NB4 (cell line): Measurements from ENCODE around the gene TPD52L1.

Experiments used
- CTCF ChIP-seq: IDR thresholded peaks from one replicate; pipeline ENCODE4 v1.5.1; 2012; ENCODE audit warnings: low read depth, low read length
- POLR2A ChIP-seq: IDR thresholded peaks from 2 replicates; pipeline ENCODE4 v1.6.1; 2011; ENCODE audit warnings: mild to moderate bottlenecking; ENCODE audit not compliant: insufficient read length; ENCODE audit errors: extremely low read depth

DNA sequence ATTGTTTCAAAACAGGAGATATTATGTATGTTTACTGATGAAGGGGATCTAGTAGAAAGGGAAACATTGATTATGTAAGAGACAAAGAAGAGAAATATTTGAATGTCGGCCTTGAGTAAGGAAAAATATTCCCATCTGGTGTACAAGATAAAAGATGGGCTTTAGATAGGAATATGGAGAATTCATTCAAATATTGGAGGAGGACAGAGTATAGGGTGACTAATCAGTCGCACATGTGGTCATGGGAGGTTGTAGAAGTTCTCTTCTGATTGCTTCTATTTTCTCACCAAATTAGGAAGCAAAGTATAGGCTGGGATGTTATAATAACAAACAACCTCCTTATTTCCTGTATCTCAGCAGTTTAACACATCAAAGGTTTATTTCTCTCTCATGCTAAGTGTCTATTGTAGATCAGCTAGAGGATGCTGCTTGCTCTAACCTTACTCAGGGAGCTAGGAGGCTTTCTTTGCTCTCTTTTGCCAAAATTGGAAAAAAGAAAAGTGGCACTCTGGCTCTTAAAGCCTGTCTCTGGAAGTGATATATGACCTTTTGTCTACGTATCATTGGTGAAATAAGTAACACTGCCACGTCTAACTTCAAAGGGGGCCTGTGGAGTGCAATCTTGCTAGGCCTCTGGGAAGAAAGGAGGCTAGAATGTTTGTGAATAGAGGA, 149.4 kb downstream of the TPD52L1 start:
- TF ChIP-seq POLR2A, result no peak
- no peak for TF ChIP-seq CTCF
